ENCODE data around the gene FADS3. TPM values are rescaled to one million over a fixed set of nuclear protein-coding genes. Genes with fewer than 3 reads are reported as not detected.

FADS3 gene
- total RNA-seq, 1 donor: 127 TPM

- Histone ChIP-seq H4K20me1 (ENCODE audit: insufficient read depth, low read length) (peaks cover 14% of the 10 kb centered on the region), H2AFZ (ENCODE audit: low read length) (peak overlapping the region; percentile 72), H3K9me3 (ENCODE audit: low read depth, low read length) (no peaks in the 10 kb centered on the region), H3K4me3 (ENCODE audit: insufficient read depth, low read length) (peak overlapping the region; percentile 81), H3K27me3 (ENCODE audit: insufficient read depth, low read length) (no peaks in the 10 kb centered on the region), H3K4me1 (ENCODE audit: insufficient read depth, low read length) (peaks cover 19% of the 10 kb centered on the region), H3K4me2 (ENCODE audit: insufficient read depth, low read length) (peak overlapping the region; percentile 89), H3K27ac (ENCODE audit: low read depth, low read length) (peak overlapping the region; percentile 23), H3K79me2 (ENCODE audit: insufficient read depth, low read length) (peaks cover 26% of the 10 kb centered on the region), H3K36me3 (ENCODE audit: insufficient read depth, low read length) (no peaks in the 10 kb centered on the region)
- DNase-seq (ENCODE audit: insufficient read length, low spot score, missing footprints): no peak
- TF ChIP-seq CTCF (IDR thresholded peaks at IDR 0.05; ENCODE audit: extremely low read depth, low read depth, low read length): no peak
Observed at GRCh38 chr11:61826930-61827570, 64.3 kb downstream of the FADS3 start.

Small RNA genes within 50 kb of the gene (small RNA-seq; reads per million reads assigned to genes)
- gene MIR6746: not detected
- gene RNU6-1243P: not detected

Other genes starting within 250 kb of the FADS3 start
- gene DAGLA, start 211.2 kb downstream of the FADS3 start, total RNA-seq: 2.9 and 3.6 TPM in 2 replicates
- 0.29 and 0.36 TPM in 2 replicates for gene MYRF, start 138.9 kb downstream of the FADS3 start, total RNA-seq
- 63.3 and 81.9 TPM in 2 replicates for gene TMEM258, start 98.9 kb downstream of the FADS3 start, total RNA-seq
- 7.7 and 9.0 TPM in 2 replicates for gene FEN1, start 98.6 kb downstream of the FADS3 start, total RNA-seq
- gene FADS1, start 74.5 kb downstream of the FADS3 start, total RNA-seq: 303 and 323 TPM in 2 replicates
- gene FADS2, start 63.2 kb downstream of the FADS3 start, total RNA-seq: 258 and 275 TPM in 2 replicates
- 15.9 and 20.3 TPM in 2 replicates for gene RAB3IL1, start 26.0 kb upstream of the FADS3 start, total RNA-seq
- 5.6 and 8.0 TPM in 2 replicates for gene BEST1, start 58.8 kb upstream of the FADS3 start, total RNA-seq
- 1,459 and 1,507 TPM in 2 replicates for gene FTH1, start 76.1 kb upstream of the FADS3 start, total RNA-seq
- 8.7 and 13.8 TPM in 2 replicates for gene INCENP, start 232.5 kb upstream of the FADS3 start, total RNA-seq

Measured in osteoblast (primary cell).